Activated naive CD4-positive, alpha-beta T cell treated with anti-CD3 and anti-CD28 coated beads, Interleukin-2, amount 10 ng/mL, durations not matched to agents 7 days and 5 days (primary cell): ENCODE results near the gene IMMT.
A peak's percentile ranks its signal among the peaks of the same experiment; 100 is the strongest.

Source experiments
- CTCF ChIA-PET: fragments of 350-600 bp; sonication (Branson Sonifier 250); formaldehyde crosslinking; loops from one replicate; lab custom pipeline; 2021; ENCODE audit warnings: antibody characterized with exemption; lab: Charles Lee
- DNase-seq: peaks from one replicate; pipeline ENCODE4 v3.0.0-alpha.2; 2020
- H3K27ac Mint-ChIP-seq: one replicate; pipeline ENCODE4 v1.8.0; 2021; ENCODE audit warnings: mild to moderate bottlenecking, moderate library complexity, mixed read lengths
- H3K27me3 Mint-ChIP-seq: one replicate; pipeline ENCODE4 v1.8.0; 2021; ENCODE audit warnings: mild to moderate bottlenecking, mixed read lengths
- H3K36me3 Mint-ChIP-seq: one replicate; pipeline ENCODE4 v1.8.0; 2021; ENCODE audit warnings: mixed read lengths
- H3K4me1 Mint-ChIP-seq: one replicate; pipeline ENCODE4 v1.8.0; 2021; ENCODE audit warnings: mixed read lengths
- H3K4me3 Mint-ChIP-seq: one replicate; pipeline ENCODE4 v1.8.0; 2021; ENCODE audit warnings: mild to moderate bottlenecking, moderate library complexity, mixed read lengths
- H3K9me3 Mint-ChIP-seq: one replicate; pipeline ENCODE4 v1.8.0; 2021; ENCODE audit warnings: mixed read lengths

The IMMT gene

DNA sequence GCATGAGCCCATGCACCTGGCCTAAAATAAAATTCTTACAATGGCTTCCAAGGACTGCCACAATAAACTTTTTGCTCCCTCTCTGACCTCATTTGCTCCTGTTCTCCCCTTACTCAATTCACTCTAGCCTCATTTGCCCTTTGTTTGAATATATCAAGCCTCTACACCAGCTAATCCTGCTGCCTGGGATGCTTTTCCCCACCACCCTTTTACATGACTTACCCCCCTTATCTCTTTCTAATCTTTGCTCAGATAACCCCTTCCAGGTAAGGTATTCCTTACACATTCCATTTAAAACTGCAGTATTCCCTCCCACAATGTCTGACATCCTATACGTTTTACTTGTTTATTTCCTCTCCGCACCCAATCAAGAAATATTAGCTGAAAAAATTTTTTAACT, 22.7 kb downstream of the IMMT start:
- no peaks in the 10 kb centered on the region for H3K9me3 Mint-ChIP-seq
- H3K27ac Mint-ChIP-seq: no peak overlapping the region
- no peak overlapping the region for H3K4me3 Mint-ChIP-seq
- peaks cover 17% of the 10 kb centered on the region for H3K4me1 Mint-ChIP-seq
- H3K27me3 Mint-ChIP-seq: no peaks in the 10 kb centered on the region
- peaks cover 59% of the 10 kb centered on the region for H3K36me3 Mint-ChIP-seq
- CTCF ChIA-PET: no interaction called here
- DNase-seq: no peak

DNA sequence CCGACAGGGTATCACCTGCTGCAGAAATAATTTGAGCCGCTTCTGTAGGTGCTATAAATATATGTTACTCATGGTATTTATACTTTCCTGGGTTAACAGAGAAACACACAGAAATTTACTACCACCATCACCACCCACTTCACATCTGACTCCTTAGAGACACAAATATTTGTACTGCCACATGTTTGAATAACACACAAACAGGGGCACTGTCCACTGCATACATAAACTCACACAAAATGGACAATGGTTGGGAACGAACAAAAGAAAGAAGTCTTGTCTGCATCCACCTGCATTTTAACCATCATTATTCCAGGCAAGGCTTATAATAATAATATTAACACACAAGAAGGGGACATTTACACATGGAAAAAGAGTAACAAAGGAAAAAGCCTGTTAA, 24.0 kb downstream of the IMMT start:
- no peak for DNase-seq
- peaks cover 56% of the 10 kb centered on the region for H3K36me3 Mint-ChIP-seq
- CTCF ChIA-PET: no interaction called here
- H3K9me3 Mint-ChIP-seq: no peaks in the 10 kb centered on the region
- peaks cover 13% of the 10 kb centered on the region for H3K4me1 Mint-ChIP-seq
- H3K27ac Mint-ChIP-seq: no peak overlapping the region
- no peak overlapping the region for H3K4me3 Mint-ChIP-seq
- H3K27me3 Mint-ChIP-seq: no peaks in the 10 kb centered on the region

DNA sequence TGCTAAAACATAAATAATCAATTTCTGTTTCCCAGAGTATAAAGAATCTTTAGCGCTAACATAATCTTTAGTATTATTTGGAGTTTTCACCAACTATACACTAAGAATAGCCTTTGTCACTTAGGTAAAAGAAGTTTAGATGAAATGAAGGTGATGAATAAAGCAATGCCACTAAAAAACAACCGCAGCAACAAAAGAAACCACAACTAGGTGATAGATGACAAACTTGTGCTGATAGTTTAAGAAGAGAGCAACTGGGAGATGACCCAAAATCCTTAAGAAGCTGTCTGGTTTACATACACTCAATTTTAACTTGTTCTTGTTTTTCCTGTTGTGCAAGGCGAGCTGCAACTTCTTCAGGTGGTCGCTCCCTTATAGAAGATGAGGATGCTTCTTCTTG, 24.8 kb downstream of the IMMT start:
- Mint-ChIP-seq H3K27ac (no peak overlapping the region), H3K27me3 (no peaks in the 10 kb centered on the region), H3K9me3 (no peaks in the 10 kb centered on the region), H3K36me3 (peaks cover 51% of the 10 kb centered on the region), H3K4me3 (no peak overlapping the region), H3K4me1 (peaks cover 7% of the 10 kb centered on the region)
- DNase-seq: no peak
- CTCF ChIA-PET: no interaction called here

DNA sequence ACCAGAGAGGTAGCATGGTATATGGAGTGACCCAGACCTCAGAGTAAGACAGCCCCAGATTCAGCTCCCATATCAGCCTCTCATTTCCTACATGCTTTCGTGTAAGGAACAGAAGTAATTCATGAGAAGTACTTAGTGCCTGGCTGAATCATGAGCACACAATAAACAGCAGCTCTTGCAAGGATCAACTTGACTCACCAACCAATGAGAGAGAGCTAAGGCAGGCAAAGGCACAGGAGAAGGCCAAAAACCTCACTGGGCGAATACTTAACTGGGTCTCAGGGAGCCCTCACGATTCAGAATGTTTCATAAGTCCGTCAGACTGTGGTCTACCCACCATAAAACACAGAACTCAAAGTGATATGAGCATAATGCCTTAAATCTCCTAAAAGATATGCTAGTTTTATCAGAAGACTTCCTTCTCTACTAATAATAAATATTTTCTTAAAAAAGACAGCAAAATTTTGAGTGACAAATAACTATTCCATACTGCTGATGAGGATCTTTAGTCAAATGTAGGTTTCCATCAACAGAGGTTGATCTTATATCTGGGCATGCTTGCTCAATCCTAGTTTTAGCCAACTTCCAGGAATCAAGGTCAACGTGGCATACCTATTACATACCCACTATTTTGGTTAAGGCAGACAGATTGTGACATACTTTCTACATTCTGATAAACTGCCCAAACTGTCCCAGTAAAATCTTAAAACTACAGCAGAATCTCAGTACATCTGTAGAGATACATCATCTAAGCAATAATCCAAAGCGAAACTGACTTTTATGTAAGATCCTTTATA, 34.9 kb downstream of the IMMT start:
- H3K4me3 Mint-ChIP-seq: no peak overlapping the region
- no peak overlapping the region for H3K27ac Mint-ChIP-seq
- no peaks in the 10 kb centered on the region for H3K9me3 Mint-ChIP-seq
- no peaks in the 10 kb centered on the region for H3K4me1 Mint-ChIP-seq
- no peak for DNase-seq
- no peaks in the 10 kb centered on the region for H3K27me3 Mint-ChIP-seq
- H3K36me3 Mint-ChIP-seq: peaks cover 57% of the 10 kb centered on the region
- CTCF ChIA-PET: no interaction called here

DNA sequence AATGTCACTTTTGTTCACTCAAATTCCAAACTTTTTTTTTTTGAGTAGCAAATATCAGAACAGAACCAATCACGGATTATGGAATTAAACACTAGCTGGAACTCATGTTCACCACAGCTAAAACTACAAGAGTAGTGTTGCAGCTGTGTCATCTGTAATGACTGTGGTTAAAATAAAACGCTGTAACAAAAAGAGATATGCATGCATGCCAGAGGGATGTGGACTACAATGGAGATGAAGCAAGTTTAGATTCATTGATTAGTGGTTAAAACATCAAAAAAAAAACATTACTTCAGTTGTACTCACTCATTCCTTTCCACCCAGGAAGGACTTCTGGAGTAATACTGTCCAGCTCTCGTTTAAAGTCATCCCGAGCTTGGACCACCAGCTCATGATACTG, 37.0 kb downstream of the IMMT start:
- DNase-seq: no peak
- no peak overlapping the region for H3K4me3 Mint-ChIP-seq
- CTCF ChIA-PET: interaction anchor here (0.6 kb wide), 1 partner anchor 45 kb away, joined by 6 read pairs; no protein-coding TSS in a partner anchor
- no peaks in the 10 kb centered on the region for H3K27me3 Mint-ChIP-seq
- no peaks in the 10 kb centered on the region for H3K9me3 Mint-ChIP-seq
- H3K4me1 Mint-ChIP-seq: no peaks in the 10 kb centered on the region
- H3K27ac Mint-ChIP-seq: no peak overlapping the region
- peaks cover 61% of the 10 kb centered on the region for H3K36me3 Mint-ChIP-seq

DNA sequence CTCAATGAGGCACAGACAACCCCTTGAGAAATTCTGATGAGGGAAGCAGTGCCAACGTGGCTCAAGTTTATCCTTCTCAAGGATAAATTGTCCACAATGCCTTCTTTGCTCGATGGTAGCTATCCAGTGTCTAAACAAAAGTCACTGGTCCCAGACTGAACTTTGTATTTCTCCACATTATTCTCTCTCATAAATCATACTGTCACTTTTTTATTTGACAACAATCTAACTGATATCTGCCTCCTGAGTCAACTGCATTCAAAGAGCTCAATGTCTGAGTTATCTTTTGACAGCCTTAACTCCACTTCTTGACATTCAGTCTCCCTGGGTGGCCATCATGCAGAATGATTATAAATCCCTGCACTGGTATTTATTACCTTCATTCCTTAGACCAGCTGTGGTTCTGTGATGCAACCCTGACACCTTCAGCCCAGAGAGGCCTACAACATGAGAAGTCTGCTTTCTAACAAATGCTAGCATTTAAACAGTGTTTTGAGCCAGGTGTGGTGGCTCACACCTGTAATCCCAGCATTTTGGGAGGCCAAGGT, 38.2 kb downstream of the IMMT start:
- H3K4me3 Mint-ChIP-seq: no peak overlapping the region
- H3K9me3 Mint-ChIP-seq: no peaks in the 10 kb centered on the region
- no peak for DNase-seq
- H3K36me3 Mint-ChIP-seq: peaks cover 59% of the 10 kb centered on the region
- H3K4me1 Mint-ChIP-seq: no peaks in the 10 kb centered on the region
- H3K27me3 Mint-ChIP-seq: no peaks in the 10 kb centered on the region
- CTCF ChIA-PET: no interaction called here
- H3K27ac Mint-ChIP-seq: no peak overlapping the region

DNA sequence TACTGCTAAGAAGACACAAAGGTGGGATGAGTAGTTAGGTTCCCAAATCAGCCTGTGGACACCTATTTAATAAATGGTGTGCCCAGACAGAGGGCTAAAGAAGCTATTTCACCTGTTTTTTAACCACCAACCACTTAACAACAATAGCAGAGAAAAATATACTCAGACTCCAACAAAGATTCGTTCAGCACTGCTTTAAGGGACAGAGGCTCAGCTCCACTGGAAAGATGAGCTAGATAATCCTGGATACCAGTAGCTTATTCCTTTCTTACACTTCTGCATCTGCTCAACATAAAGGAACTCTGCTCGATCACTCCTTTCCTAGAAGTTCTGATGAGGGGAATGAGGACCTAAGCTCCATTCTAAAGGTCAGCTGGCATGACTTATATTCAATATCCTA, 44.8 kb downstream of the IMMT start:
- Mint-ChIP-seq H3K27ac (no peak overlapping the region), H3K27me3 (no peaks in the 10 kb centered on the region), H3K4me3 (no peak overlapping the region), H3K36me3 (peaks cover 67% of the 10 kb centered on the region), H3K4me1 (no peaks in the 10 kb centered on the region), H3K9me3 (no peaks in the 10 kb centered on the region)
- DNase-seq: no peak
- CTCF ChIA-PET: interaction anchor here (1.2 kb wide), 1 partner anchor 323 kb away, joined by 4 read pairs; no protein-coding TSS in a partner anchor

DNA sequence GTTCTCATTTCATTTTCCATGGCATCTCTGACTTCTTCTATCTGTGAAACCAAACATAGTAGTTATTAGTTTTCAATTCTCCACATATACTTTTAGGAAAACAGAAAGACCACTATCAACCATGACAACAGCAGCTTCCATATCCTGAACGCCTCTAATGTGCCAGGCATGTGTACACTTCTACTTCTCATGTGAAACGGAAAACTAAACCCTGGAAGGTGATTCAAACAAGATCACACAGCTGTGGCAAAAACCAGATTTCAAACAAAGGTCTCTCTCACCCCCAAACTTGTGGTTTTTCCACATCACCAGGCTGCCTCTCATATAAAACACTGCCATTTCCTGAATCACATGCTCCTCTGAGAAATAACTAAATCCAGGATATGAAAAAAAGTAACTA, 47.5 kb downstream of the IMMT start:
- Mint-ChIP-seq H3K27ac (no peak overlapping the region), H3K36me3 (peaks cover 72% of the 10 kb centered on the region)

DNA sequence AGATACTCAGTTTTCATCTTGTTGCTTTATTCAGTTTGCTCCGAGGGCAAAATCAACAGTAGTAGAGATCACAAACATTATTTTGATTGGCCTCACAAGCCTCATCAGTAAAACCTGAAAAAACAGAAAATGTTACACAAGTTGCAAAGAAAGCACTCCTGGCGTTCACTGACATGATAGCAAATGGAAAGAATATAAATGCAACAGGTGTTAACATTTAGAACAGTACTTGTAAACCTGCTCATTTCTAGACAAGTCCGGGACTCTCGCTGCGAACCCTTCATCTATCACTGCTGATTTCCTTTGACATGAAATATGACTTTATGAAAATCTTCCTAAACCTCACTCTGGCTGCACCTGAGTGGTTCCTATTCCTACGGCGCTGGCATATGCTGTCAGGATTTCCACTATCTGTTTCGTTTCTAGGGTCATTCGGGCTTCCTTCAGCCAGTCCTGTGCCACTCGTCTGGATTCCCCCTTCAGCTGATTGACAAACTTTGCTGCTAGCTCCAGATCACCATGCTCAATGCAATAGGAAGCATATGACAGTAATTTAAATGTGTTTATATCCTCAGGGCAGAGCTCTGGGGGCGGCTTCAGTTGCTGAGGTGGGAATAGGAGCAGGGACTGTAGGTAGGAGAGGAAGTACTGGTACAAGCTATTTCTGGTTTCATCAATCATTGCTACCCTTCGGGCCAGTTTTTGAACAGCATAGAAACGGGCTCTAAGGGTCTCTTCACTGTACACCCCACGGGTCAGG, 51.2 kb downstream of the IMMT start:
- peaks cover 76% of the 10 kb centered on the region for H3K36me3 Mint-ChIP-seq

More for the DNA sequence above, 47.5 kb downstream of the IMMT start:
- no peaks in the 10 kb centered on the region for H3K27me3 Mint-ChIP-seq
- no peak overlapping the region for H3K4me3 Mint-ChIP-seq
- CTCF ChIA-PET: interaction anchor here (0.6 to 1.3 kb wide), 2 partner anchors 25 to 225 kb away, joined by 3 read pairs; no protein-coding TSS in a partner anchor
- no peaks in the 10 kb centered on the region for H3K9me3 Mint-ChIP-seq
- DNase-seq: no peak
- no peaks in the 10 kb centered on the region for H3K4me1 Mint-ChIP-seq

DNA sequence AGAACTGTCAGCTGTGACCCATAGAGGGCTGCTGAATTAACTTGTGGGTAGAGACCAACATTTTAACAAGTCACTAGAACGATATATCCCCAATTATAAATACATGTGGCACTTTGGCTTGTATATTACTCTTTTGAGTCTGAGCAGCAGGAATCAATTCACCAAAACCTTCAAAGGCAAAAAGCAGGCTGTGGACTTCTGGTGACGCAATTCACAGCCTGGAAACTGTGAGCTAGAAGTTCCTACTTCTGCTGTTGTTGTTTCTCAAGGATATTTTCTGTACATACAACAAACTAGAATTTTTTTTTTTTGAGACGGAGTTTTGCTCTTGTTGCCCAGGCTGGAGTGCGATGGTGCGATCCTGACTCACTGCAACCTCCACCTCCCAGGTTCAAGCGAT, 52.0 kb downstream of the IMMT start:
- no peaks in the 10 kb centered on the region for H3K9me3 Mint-ChIP-seq
- no peak overlapping the region for H3K4me3 Mint-ChIP-seq
- DNase-seq: no peak
- H3K27ac Mint-ChIP-seq: no peak overlapping the region
- H3K4me1 Mint-ChIP-seq: no peaks in the 10 kb centered on the region
- CTCF ChIA-PET: no interaction called here
- H3K36me3 Mint-ChIP-seq: peaks cover 77% of the 10 kb centered on the region
- no peaks in the 10 kb centered on the region for H3K27me3 Mint-ChIP-seq

More for the DNA sequence above, 51.2 kb downstream of the IMMT start:
- no peak for DNase-seq
- no peak overlapping the region for H3K4me3 Mint-ChIP-seq
- no peaks in the 10 kb centered on the region for H3K4me1 Mint-ChIP-seq
- CTCF ChIA-PET: no interaction called here
- no peaks in the 10 kb centered on the region for H3K9me3 Mint-ChIP-seq
- H3K27ac Mint-ChIP-seq: no peak overlapping the region
- no peaks in the 10 kb centered on the region for H3K27me3 Mint-ChIP-seq

DNA sequence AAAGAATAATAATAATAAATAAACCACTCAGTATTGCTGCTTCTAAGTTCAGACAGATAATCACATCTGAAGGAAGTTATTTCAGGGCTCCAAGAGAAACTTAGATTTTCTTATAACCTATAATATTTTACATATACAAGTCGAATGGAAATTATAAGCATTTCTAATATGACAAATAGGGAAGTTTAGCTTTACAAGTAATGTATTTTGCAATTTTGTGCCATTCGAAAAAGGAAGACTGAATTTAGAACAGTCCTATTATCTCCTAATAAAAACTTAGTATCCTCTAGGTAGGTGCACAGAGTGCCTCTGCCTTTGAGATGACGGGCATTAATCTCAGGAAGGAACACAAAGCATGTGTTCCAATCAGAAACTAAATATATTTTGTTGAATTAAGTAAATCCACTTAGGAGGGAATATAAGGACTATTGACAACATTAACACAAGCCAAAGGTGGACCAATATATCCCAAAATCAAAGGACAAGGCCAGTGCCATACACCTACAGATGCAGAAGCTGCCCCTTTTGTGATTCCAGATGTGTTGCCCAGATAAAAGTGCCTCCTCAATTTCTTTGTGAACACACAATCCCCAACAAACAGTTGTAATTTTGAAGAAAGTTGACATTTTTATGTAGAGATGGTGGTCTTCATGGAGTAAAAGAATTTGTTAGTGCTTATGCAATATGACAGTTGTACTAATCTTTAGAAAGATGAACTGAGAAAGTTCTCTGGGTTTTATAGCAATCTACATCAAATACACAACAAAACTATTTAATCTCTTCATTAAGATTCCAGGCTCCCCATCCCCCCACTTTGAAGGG, 52.6 kb downstream of the IMMT start:
- no peak overlapping the region for H3K4me3 Mint-ChIP-seq
- no peak overlapping the region for H3K27ac Mint-ChIP-seq
- CTCF ChIA-PET: no interaction called here
- H3K36me3 Mint-ChIP-seq: peaks cover 77% of the 10 kb centered on the region
- no peaks in the 10 kb centered on the region for H3K9me3 Mint-ChIP-seq
- H3K27me3 Mint-ChIP-seq: no peaks in the 10 kb centered on the region
- DNase-seq: no peak
- H3K4me1 Mint-ChIP-seq: no peaks in the 10 kb centered on the region

DNA sequence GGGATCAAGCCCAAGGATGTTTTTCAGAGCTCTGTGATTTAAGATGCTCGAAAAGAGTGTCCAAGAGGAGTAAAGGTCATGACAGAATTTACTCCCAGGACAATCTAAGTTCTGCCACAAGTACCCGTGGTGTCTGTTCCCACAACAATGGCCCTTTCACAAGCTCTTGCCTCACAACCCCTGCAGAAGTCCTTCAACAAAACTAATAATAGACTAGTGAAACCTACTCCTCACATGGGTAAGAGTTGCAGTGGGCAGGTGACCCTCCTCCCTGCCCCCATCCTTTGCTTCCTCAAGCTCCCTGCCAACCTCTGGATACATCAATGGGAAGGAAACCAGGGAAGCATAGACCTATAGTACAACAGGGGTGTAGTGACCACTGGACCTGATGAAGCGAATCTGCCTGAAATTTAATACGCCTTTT, 54.3 kb downstream of the IMMT start:
- Mint-ChIP-seq H3K36me3 (peaks cover 82% of the 10 kb centered on the region), H3K4me1 (no peaks in the 10 kb centered on the region), H3K27me3 (no peaks in the 10 kb centered on the region), H3K4me3 (no peak overlapping the region), H3K27ac (no peak overlapping the region), H3K9me3 (no peaks in the 10 kb centered on the region)
- CTCF ChIA-PET: no interaction called here
- DNase-seq: no peak

DNA sequence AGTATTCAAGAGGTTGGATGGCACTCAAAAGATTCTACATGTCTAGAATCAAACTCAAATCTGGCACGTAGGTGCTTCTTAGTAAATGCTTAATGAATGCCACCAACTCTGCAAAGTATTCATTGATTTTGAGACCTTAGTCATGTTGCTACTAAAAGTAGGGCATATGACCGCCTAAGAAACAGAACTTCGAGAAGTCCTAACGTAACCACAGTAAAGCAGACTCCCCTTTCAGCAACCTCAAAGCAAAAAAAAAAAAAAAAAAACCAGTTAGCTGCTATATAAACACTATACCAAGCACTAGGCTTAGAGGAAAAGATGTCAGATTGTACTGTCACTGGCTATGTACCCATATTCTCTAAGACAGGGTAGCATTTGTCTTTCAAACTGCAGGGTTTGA, 55.3 kb downstream of the IMMT start:
- Mint-ChIP-seq H3K36me3 (peaks cover 86% of the 10 kb centered on the region), H3K4me3 (no peak overlapping the region), H3K27me3 (no peaks in the 10 kb centered on the region), H3K4me1 (no peaks in the 10 kb centered on the region), H3K9me3 (no peaks in the 10 kb centered on the region), H3K27ac (peak overlapping the region; percentile 53)
- CTCF ChIA-PET: no interaction called here
- no peak for DNase-seq
